ENCODE measurements around the gene ZFYVE26.

- TF ChIP-seq POLR2A (IDR thresholded peaks at IDR 0.05) (no peak), CTCF (IDR thresholded peaks at IDR 0.05) (no peak)
Measured at GRCh38 chr14:67746927-67747326, 69.5 kb downstream of the ZFYVE26 start.
